ENCODE data around the gene NR1I3.
A peak's percentile ranks its signal among the peaks of the same experiment; 100 is the strongest.
"Not testable (repeated sequence)": the region's sequence is repeated elsewhere in the genome, so short reads cannot be mapped to it uniquely, and the experiment has no call there.

NR1I3 gene

DNA sequence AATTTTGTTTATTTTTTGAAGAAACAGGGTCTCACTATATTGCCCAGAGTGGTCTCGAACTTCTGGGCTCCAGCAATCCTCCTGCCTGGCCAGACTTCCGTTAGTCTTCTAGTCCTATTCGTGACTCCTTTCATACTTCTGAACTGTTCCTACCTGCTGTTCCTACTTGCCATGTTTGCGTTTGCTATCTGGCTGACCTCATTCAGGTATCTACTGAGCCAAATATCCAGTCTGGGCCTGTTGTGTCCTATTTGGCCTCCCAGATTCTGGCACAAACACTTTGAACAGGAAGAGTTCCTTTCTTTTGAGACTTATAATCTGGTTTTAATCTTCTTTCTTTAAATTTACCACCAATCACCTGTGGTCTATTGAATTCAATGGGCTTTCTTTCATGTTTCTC, 6.9 kb upstream of the NR1I3 start:
- DNase-seq = no peak

DNA sequence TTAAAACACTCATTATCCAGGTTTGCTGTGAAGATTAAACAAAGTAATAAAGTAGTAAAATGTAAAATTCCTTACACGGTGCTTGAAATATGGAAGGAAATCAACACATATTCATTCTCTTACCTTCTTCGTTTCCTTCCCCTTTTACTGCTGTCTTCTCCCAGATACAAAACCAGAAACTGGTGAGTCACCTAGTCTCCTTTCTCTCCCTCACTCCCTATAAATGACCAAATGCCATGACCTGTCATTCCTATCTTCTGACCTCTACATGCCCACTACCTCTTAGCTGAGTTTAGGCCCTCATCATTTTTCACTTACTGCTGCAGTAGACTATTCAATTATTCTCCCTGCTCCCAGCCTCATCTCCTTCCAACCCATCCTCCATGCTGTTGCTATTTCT, 4.3 kb upstream of the NR1I3 start:
- no peak for DNase-seq

DNA sequence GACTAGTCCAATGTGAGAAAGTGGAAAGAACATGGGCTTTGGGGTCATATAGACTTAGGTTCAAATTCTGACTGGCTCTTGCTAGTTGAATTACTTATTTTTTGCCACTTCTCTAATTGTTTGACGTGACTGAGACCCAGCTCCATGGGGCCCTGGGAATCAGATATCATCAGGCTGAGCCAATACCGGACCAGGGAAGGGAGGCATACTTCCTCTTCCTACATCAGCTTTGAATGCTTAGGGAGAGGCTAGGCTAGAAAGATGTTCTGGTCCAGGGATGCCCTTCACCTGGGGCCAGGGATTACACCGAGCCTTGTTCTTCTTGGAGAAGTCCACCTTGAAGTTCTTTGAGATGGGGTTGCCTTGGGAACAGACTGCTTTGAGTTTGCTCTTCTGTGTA, 3.7 kb upstream of the NR1I3 start:
- no peak for DNase-seq

DNA sequence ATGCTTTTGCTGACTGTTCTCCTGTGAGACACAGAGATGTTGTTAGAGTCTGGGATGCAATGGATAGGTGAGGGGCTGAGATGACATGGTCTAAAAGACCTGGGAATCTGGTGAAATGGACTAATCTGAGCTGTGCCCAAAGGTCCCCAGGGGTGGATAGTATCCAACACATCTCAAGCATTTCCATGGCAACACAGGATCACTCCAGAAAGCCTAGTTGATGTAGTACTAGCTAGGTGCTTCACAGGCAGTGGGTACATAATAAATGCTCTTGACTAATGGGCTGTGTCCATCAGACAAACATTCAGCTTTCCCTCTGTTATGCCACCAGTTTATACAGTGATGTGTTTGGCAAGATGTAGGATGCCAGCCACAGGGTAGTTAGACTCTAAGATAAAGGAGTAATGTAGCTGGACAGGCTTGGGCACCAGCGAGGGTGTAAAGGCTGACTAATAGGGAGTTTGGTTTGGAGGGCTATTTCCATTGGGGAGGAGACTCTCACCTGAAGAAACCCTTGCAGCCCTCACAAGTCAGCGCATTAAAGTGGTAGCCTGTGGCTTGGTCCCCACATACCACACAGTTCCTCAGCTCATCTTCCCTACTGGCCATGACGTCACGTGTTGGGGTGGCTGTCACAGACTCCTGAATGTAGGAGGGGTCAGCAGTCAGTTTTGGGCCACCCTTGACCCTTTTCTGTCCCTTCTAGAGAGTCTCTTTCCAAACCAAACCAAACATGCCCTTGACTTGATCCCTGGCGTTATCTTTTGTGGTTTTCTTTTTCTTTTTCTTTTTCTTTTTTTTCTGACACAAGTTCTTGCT, 1.8 kb downstream of the NR1I3 start:
- no peak for DNase-seq

DNA sequence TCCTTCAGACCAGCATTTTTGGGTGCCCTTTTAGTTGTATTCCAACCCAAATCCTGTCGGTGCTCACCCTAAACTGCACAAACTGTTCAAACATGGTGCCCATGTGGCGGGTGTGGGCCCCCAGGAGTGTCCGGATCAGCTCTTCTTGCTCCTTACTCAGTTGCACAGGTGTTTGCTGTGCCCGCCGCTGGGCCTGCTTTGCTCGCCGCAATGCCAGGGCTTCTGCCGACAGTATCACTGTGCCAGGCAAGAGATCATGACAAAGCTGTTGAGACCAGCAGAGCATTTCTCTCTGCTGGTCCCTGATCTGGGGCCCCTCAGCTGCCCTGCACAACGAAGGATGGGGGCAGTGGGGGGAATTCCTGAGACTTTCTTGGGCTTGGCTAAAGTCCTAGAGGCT, 4.9 kb downstream of the NR1I3 start:
- DNase-seq = no peak

DNA sequence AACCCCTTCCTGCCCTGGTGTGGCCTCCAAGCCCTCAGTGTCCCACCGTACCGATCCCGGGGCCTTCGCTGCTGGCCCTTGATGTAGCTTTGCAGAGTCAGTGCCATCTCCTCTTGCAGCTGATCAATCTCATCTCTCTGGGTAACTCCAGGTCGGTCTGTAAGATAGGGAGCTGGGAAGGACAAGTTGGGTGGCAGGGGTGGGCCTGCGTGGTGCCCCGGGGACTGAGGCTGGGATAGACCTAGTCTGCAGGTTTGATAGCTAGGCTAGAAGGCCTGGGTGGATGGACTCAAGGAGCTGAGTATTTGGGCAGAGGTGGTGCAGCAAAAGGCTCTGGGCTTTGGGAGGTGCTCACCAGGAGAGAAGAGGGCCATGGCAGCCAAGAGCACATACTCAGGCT, 7.2 kb downstream of the NR1I3 start:
- DNase-seq = no peak

DNA sequence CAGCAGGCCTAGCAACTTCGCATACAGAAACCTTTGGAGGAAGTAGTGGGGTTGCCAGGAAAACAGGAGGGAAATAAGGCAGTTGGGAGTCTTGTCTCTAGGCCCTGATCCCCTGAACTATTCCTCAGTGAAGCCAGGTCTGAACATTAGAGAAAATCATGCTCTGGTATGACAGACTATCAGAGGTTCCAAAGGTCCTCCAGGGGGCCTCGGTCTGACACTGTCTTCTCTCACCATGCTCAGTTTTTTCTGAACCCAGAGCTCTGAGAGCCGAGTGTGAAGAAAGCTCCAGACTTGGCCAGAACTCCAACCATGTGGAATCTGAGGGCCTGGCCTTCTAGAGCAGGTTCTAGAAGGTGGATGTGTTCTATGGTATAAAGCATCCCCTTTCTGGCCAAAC, 8.1 kb downstream of the NR1I3 start:
- no peak for DNase-seq

DNA sequence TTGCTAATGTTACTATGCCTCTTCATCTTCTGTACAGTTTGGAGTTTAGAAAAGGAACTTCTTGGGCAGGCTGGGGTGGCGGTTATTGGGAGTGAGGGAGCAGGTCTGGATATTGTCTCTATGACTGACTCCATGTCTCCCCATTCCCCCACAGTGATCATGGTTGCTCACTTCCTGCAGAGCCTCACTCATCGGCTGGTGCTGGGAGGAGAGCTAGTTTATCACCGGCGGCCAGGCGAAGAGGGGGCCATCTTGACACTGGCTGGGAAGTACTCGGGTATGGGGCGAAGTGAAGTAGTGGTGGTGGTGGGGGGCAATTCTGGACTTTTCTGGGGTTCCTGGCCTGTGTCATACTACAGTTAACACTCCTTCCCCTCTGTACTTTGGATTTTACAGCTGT, 10.0 kb downstream of the NR1I3 start:
- DNase-seq = no peak

DNA sequence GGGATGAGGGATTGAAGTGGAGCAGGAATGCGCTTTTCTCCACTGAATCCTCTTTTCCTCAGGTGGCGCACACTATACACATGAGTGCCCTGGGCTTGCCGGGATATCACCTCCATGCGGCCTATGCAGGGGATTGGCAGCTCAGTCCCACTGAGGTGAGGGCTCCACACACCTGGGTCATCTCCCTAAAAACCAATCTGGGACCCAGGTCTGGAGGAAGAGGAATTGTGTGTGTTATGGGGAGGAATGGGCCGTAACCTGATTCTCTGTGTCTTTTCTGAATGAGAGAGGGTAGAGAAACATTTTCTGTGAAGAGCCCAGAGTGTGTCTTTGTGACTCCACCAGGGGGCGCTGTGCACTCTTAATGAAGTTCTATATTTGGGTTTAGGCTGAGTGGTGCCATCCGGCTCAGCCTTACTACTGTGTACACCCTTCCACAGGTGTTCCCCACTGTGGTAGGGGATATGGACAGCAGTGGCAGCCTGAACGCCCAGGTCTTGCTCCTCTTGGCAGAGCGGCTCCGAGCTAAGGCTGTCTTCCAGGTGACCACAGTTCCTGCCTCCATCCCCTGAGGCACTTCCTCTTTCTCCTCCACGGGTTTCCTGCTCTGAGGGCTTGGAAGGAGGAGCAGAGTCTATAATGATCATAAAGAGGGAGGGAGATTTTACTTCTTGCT, 10.7 kb downstream of the NR1I3 start:
- peak; percentile 92 for DNase-seq

DNA sequence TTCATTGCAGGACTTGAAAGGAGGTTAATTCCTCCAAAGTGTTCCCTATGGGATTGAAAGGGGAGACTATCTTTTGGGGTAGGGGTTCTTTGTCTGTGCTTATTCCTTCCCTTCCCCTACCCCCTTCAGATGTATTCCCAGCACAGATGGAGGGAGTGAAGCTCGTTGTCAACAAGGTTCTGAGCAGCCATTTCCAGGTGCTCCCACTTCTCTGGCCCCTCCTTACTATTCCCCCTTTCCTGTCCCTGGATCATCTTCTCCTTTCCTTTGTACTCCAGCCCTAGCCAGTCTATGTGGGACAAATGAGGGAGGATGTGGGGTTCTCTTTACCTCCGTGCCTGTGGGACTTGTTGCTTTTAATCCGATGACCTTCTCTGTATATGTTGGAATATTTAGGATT, 11.2 kb downstream of the NR1I3 start:
- peak; percentile 70 for DNase-seq

DNA sequence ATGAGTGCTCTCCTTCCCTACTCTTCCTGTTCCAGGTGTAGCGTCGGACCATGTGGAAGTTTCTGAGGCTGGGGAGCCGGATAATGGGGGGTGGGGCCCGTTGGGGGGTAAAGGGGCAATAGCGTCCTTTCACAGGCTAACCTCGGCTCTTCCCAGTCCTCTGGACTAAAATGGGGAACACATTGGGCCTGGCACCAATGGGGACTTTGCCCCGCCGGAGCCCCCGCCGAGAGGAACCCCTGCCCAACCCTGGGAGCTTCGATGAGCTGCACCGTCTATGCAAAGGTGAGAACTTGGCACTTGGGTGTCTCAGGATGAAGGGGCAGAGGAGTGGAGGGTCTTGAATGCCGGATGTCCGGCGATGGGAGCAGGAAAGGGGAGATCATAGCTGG, 11.7 kb downstream of the NR1I3 start:
- DNase-seq = peak; percentile 62

DNA sequence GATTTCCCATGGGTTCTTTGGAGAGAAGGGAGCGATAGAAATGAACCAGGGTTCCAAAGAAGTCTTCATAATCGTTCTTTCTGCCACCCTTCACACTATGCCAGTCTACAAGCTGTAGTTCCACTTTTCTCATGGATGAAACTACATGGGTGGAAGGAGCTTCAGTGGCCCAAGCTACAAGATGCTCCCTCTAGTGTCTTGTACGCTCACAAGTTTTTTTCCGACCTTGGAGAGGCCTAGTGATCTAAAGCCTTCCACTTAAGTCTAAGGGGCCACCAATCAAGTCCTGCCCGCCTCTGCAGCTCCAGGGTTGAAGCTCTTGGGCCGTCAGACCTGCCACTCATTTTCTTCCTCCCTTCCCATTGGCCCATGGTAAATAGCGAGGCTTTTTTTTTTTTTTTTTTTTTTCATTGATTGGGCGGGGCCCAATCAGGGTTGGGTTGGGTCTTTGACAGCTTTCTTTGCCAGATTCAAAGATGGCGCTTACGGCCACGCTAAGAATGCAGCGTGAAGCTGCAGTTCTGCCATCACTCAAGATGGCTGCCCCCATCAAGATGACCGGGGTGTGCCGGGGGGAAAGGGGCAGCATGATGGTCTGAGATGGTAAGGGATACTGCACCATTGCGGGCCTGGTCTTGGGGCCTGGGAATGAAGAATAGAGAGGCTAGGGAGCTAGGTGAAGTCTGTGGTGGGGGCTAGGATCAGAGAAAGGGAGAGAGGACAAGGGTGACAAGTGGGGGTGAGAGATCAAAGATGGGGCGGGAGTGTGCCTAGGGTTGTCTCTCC, 12.3 kb downstream of the NR1I3 start, which contains the start of gene TOMM40L:
Gene TOMM40L (plus strand): TSS at position 527 of the 786 bp plus-strand sequence. CDS start 430 bp downstream, outside the sequence.
- DNase-seq = peak; percentile 99

DNA sequence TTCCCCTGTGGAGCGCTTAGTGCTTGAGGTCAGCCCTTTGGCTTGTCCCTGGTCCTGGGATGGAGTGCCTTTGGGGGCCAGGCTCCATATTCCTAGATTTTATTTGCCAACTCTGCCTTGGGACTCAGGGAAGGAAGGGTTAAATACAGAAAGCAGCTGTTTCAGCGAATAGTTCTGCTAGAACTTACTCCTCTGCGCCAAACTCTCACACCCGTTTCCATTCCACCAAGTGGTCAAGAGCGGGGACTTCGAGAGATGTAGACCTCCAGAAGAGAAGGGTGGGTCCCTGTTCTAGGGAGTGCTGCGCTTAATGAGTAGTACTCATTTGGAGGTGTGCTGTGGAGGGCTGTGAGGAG, 12.8 kb downstream of the NR1I3 start:
- DNase-seq = no peak

DNA sequence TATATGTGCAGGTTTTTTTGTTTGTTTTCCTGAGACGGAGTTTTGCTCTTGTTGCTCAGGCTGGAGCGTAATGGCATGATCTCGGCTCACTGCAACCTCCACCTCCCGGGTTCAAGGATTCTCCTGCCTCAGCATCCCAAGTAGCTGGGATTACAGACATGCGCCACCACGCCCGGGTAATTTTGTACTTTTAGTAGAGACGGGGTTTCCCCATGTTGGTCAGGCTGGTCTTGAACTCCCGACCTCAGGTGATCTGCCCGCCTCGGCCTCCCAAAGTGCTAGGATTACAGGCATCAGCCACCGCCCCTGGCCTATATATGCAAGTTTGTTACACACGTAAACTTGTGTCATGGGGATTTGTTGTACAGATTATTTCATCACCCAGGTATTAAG, 13.3 kb downstream of the NR1I3 start:
- DNase-seq = not testable (repeated sequence)

DNA sequence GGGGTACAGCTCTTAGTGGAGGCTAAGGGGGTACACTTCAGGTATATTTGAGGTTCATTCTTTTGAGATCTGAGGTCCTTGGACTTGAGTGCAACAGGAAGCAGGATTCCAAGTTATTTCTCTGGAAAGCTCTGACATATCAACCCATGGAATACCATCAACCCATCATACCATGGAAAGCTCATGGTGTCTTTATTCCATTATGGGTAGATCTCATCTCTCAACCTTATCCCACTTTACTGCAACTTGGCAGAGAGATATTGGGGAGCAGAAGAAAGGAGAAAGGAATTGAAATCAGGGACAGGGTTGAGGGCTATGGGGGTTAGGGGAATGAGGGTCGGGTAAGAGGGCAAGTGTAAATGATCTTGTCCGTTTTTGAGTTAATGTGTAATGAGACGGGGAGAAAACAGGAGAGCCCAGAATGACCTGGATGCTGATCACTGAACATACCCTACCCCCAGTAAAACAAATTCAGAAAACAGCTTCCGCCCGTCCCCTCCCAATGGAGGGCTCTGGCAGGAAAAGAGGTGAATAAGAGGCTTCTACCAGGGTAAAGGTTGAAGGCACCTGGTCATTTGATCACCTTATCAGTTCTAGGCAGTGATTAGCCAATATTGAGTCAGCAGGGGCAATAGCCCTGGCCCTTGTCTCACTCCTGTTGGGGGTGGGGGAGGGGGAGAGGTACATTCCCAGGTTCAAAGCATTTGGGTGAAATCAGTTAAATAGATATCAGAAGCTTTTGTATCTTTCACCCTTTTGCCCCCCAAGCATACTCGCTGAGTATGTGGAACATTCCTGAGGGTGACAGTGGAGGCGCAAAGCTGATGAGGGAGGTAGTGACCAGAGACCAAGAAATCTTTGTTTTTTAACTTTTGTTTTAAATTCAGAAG, 14.0 kb downstream of the NR1I3 start:
- DNase-seq = no peak

DNA sequence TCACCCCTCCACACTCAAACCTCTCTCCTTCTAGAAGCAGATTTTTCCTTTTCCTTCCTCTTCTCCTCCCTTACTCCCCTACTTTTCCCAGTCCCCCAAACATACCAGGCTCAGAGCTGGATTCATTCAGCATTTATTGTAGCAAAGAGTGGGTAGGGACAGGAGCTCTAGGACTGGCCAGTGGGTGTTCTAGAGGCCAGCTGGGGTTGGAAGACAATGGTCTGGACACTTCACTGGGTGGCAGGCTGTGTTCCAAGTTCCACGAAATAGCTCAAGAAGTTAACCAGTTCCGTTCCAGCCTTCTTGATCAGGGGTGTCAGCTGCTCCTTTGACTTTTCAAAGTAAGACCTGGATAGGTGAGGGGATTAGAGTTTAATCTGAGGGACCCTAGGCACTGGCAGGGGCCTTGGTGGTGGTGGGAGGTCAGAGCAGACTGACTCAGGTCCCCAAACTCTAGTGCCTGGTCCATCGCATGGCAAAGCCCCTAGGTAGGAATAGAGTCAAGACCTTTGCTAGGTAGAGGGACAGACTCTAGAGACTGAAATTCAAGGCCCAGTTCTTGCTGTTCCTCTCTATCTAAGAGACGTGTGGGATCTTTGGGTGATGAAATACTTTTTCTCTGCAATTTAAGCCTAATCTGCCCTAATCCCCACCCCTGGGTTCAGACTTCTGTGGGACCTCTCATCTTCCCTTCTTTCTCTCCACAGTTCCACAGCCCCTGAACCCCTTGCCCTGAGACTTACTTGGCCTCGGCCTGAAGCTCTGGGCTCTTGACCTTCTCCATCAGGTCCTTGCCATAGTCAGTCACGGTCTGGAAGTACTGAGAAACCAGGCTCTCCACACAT, 15.6 kb downstream of the NR1I3 start:
- DNase-seq = no peak

DNA sequence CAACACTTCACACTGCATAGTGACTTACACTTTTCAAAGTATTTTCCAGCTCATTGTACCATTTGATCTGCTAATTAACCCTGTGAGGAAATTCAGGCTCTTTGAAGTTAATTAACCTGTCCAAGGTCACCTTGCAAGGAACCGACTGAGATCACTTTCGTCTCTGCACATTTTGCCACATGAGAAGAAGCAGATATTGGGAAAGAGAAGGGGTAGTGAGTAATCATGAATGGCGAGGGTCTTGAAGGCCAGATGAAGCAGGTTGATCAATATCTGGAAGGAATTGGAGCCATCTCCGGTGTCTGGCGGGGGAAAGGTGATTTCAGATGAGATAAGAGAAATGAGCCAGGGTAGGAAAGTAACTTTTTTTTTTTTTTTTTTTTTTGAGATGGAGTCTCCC, 18.0 kb downstream of the NR1I3 start:
- DNase-seq = no peak

DNA sequence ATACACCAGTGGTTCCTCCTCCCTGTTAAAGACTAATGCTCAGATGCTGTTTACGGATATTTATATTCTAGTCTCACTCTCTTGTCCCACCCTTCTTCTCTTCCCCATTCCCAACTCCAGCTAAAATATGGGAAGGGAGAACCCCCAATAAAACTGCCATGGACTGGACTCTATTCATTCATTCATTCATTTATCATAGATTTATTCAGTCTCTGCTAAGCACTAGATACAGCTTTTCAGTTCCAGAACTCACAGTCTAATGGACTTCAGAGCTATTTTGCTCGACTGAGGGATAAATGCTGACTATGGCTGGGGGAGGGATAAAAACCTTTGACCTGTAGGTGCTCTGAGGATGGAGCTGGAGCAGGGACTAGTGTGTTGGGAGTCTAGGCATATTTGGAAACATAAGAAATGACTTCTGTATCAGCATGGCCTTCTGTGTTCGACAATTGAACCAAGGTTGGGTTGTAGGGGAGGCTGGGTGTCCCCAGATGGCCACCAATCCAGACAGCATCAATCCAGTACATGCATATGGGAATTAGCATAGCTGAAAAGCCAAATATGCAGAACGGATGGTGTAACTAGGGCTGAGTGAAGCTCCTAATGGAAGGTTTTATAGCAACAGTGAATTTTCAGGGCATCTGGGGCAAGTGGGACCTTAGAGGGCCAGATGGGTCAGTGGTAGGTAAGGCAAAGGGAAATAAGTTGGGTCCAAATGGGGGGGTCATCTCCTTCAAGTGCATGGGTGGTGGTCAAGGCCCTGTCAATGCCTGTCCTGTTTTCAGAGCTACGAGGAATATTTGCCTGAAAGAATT, 18.7 kb downstream of the NR1I3 start:
- DNase-seq = no peak

DNA sequence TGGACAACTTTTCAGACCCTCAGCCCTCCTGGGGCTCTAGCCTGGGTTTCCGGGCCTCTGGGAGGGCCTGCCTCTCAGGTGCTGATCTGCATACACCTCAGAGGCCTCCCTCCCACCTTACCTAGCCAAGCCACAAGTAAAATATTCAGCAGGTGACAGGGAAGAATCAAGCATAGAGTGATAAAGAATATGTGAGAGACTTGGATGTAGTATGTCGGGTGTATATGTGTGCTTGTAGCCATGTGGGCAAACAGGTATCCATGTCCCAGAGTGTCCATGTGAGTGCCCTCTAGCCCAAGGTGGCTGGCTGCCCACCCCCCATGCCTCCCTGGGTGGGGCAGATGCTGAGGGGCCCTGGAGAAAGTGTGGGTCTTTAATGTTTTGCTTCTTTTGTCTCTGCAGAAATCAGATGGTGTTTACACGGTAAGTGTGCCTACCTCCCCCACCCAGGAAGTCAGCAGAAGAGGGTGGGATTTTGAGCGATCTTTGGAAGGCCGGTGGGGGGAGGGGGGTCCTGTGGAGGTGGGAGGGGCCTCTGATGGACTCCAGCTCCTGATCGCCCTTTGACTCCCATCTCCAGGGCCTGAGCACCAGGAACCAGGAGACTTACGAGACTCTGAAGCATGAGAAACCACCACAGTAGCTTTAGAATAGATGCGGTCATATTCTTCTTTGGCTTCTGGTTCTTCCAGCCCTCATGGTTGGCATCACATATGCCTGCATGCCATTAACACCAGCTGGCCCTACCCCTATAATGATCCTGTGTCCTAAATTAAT, 19.5 kb downstream of the NR1I3 start:
- DNase-seq = no peak

DNA sequence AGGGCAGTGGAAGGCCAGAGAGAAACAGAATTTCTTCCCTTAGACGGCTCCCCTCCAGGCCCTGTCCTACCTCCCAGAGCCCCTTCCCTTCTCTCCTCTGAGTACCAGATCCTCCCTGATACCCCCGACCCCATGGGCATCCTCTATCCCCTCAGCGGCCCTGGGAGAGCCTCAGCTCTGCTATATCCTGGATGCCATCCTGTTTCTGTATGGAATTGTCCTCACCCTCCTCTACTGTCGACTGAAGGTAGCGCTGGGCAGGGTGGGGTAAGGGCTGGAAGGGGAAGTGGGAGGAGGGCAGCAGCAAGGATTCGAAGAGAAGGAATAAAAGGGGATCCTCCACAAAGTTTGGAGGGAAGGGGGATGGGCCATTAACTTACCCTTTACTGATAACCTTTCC, 20.2 kb downstream of the NR1I3 start:
- no peak for DNase-seq

Data from NCI-H526 treated with DMSO at 0.1 percent for 48 hours (cell line).